Endothelial cell of umbilical vein (primary cell): ENCODE data around the gene CST9L. TPM values are rescaled to one million over a fixed set of nuclear protein-coding genes. Genes with fewer than 3 reads are reported as not detected.

Experiments used
- BruUV-seq: library from RNA; stranded (reverse); fragments of 400-500 nt; replicated peaks from 2 replicates; lab custom pipeline; 2021; lab: Mats Ljungman, UMichigan
- CTCF ChIA-PET: fragments of 300-600, 350-600 bp; sonication (Branson Sonifier 250); formaldehyde crosslinking; loops from one replicate; lab custom pipeline; 2021; ENCODE audit warnings: antibody characterized with exemption, inconsistent platforms; lab: Charles Lee
- POLR2A ChIA-PET: fragments of 300-600, 350-600 bp; sonication (Branson Sonifier 250); formaldehyde crosslinking; loops from one replicate; lab custom pipeline; 2021; ENCODE audit warnings: antibody characterized with exemption, inconsistent platforms; lab: Charles Lee
- DNase-seq: peaks from one replicate; pipeline ENCODE4 v3.0.0-alpha.2; 2011; ENCODE audit warnings: low read depth, low spot score
- FAIRE-seq: peaks from 2 replicates; lab custom pipeline; 2011; peaks lifted over from hg19 to GRCh38; lab: Jason Lieb, UNC
- H2AFZ ChIP-seq: 2 replicates; pipeline ENCODE4 v1.6.0; 2012; ENCODE audit warnings: low read depth, low read length, control low read depth, inconsistent platforms
- H3K27ac ChIP-seq: 2 replicates; pipeline ENCODE4 v1.5.1; 2011; ENCODE audit warnings: low read depth, mild to moderate bottlenecking, control low read depth, low read length, moderate library complexity; ENCODE audit not compliant: insufficient read depth
- H3K27me3 ChIP-seq, 2 experiments: 2 replicates each; pipeline versions ENCODE4 v1.6.0 to v1.6.1; 2011; ENCODE audit warnings: low read length in 2 of 2, mixed read lengths in 1 of 2; ENCODE audit not compliant: control insufficient read depth in 2 of 2, insufficient read depth in 2 of 2
- H3K36me3 ChIP-seq, 2 experiments: 2 replicates in 1 of 2; 3 replicates in 1 of 2; pipeline ENCODE4 v1.5.1; 2011; ENCODE audit warnings: low read length in 2 of 2, mild to moderate bottlenecking in 1 of 2, moderate library complexity in 1 of 2; ENCODE audit not compliant: control insufficient read depth in 2 of 2, insufficient read depth in 2 of 2; ENCODE audit errors: extremely low read depth in 1 of 2
- H3K4me1 ChIP-seq: 3 replicates; pipeline ENCODE4 v1.5.1; 2011; ENCODE audit warnings: mild to moderate bottlenecking, low read length; ENCODE audit not compliant: control insufficient read depth, insufficient read depth; ENCODE audit errors: extremely low read depth
- H3K4me2 ChIP-seq: 2 replicates; pipeline ENCODE4 v1.6.1; 2011; ENCODE audit warnings: low read length, control low read depth, mixed read lengths; ENCODE audit not compliant: insufficient read depth
- H3K4me3 ChIP-seq, 3 experiments: fragments of 200-600 bp in 1 of 3; sonication (generic), shearing (Covaris generic) in 1 of 3; replicated peaks in 1 of 3; 2 replicates each; pipeline ENCODE4 v1.5.1; 2011 to 2016; ENCODE audit warnings: control low read depth in 3 of 3, low read length in 3 of 3, mild to moderate bottlenecking in 2 of 3, inconsistent platforms in 1 of 3, low read depth in 1 of 3, moderate library complexity in 1 of 3; ENCODE audit not compliant: insufficient read depth in 1 of 3
- H3K79me2 ChIP-seq: 2 replicates; pipeline ENCODE4 v1.6.0; 2012; ENCODE audit warnings: low read length, inconsistent platforms; ENCODE audit not compliant: control insufficient read depth, insufficient read depth
- H3K9ac ChIP-seq: replicated peaks from 2 replicates; pipeline ENCODE3; 2011; ENCODE audit warnings: low read length, control low read depth; ENCODE audit not compliant: insufficient read depth; ENCODE audit errors: extremely low read depth
- H3K9me1 ChIP-seq: replicated peaks from 3 replicates; pipeline ENCODE4 v1.6.0; 2011; ENCODE audit warnings: mild to moderate bottlenecking, low read length; ENCODE audit not compliant: control insufficient read depth, insufficient read depth; ENCODE audit errors: extremely low read depth
- H3K9me3 ChIP-seq: replicated peaks from 2 replicates; pipeline ENCODE4 v1.5.1; 2012; ENCODE audit warnings: low read length, inconsistent platforms; ENCODE audit not compliant: control insufficient read depth, insufficient read depth
- H4K20me1 ChIP-seq: replicated peaks from 2 replicates; pipeline ENCODE3; 2011; ENCODE audit warnings: mild to moderate bottlenecking, low read length; ENCODE audit not compliant: control insufficient read depth, insufficient read depth; ENCODE audit errors: extremely low read depth
- EZH2 ChIP-seq: IDR thresholded peaks from 2 replicates; pipeline ENCODE4 v1.6.1; 2012; ENCODE audit warnings: borderline replicate concordance, low read depth, mild to moderate bottlenecking, moderate library complexity, low read length, inconsistent platforms; ENCODE audit not compliant: severe bottlenecking
- GATA2 ChIP-seq: IDR thresholded peaks from 2 replicates; pipeline ENCODE4 v1.7.0; 2011; ENCODE audit warnings: low read depth, mild to moderate bottlenecking, moderate library complexity, mixed read lengths, low read length; ENCODE audit not compliant: insufficient read length, insufficient read depth
- JUN ChIP-seq: IDR thresholded peaks from 2 replicates; pipeline ENCODE4 v1.6.1; 2011; ENCODE audit warnings: borderline replicate concordance, low read depth; ENCODE audit not compliant: insufficient read length, insufficient read depth
- MYC ChIP-seq: IDR thresholded peaks from one replicate; pipeline ENCODE4 v1.6.1; 2011; ENCODE audit warnings: mild to moderate bottlenecking, low read depth, low read length
- POLR2A ChIP-seq: IDR thresholded peaks from 2 replicates; pipeline ENCODE4 v1.6.1; 2012; ENCODE audit warnings: low read depth, mild to moderate bottlenecking, control low read depth, low read length
- POLR2AphosphoS5 ChIP-seq: IDR thresholded peaks from 2 replicates; pipeline ENCODE4 v1.6.1; 2012; ENCODE audit warnings: low read depth, mild to moderate bottlenecking, control low read depth, low read length, moderate library complexity; ENCODE audit not compliant: insufficient read depth
- dilution Hi-C: fragments of 300-500 bp; cut with MboI; formaldehyde crosslinking; loops from one replicate; pipeline ENCODE4 v1.15.0; 2019; ENCODE audit warnings: low sequenced_read_pairs; ENCODE audit not compliant: extremely low pct_ligation_motif_present
- intact Hi-C: fragments of 100-400 bp; cut with micrococcal nuclease; formaldehyde crosslinking; loops from one replicate; pipeline ENCODE4 v1.10.0; 2022
- polyA plus RNA-seq, 4 experiments: library from polyadenylated mRNA; depleted of rRNA in 3 of 4; stranded (reverse) in 3 of 4; unstranded in 1 of 4; fragments of >200 nt; gene quantifications; 2 replicates each; pipeline versions ENCODE4 v1.2.1 to v1.2.3, GENCODE V29; 2011 to 2012; ENCODE audit warnings: missing spikeins in 1 of 4
- total RNA-seq: library from RNA; stranded (reverse); gene quantifications from 2 replicates; pipeline ENCODE4 v1.2.3, GENCODE V29; 2021
- TF ChIP-seq, protein P1 (sequence below), 2 donors: IDR thresholded peaks; 1 replicate in 1 of 2; 2 replicates in 1 of 2; pipeline ENCODE4 v1.5.1; 2011; ENCODE audit warnings: low read length in 2 of 2, mild to moderate bottlenecking in 2 of 2, moderate library complexity in 2 of 2, control low read depth in 1 of 2, inconsistent platforms in 1 of 2, low read depth in 1 of 2; ENCODE audit not compliant: insufficient read depth in 1 of 2; ENCODE audit errors: extremely low read depth in 1 of 2

CST9L gene
- total and polyA plus RNA-seq, 2 donors (not counting 3 experiments of a cell fraction or from before 2014, with no cell fraction given) = not detected

DNA sequence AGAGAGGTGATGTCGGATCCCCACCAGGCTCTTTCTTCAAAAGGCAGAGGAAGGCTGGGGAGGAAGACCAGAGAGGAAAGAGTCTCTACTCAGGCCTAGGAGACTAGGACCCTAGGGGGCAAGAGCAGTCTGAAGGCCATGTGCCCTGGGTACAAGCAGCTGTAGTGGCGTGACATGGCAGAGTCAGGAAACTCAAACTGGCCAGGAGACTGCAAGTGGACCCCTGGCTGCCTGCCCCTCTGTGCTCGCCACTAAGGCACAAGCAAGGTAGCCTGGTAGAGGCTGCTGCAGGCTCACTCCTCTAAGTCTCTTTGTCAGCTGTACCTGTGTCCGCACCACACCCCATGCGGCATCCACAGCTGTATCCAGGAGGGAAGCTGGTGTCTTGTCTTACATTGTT lies 19.9 kb downstream of the CST9L start:
- POLR2A ChIA-PET = no interaction called here
- no peak overlapping the region for H3K27ac ChIP-seq
- no peak for FAIRE-seq
- no peaks in the 10 kb centered on the region for H3K4me1 ChIP-seq
- H3K27me3 ChIP-seq = no peaks in the 10 kb centered on the region
- H3K9me3 ChIP-seq = no peaks in the 10 kb centered on the region
- H3K9ac ChIP-seq = no peak overlapping the region
- CTCF ChIA-PET = no interaction called here
- no peak overlapping the region for H2AFZ ChIP-seq
- intact Hi-C loops = no loop called here
- H3K4me2 ChIP-seq = no peak overlapping the region
- dilution Hi-C loops = no loop called here
- TF ChIP-seq POLR2A (no peak), POLR2AphosphoS5 (no peak), MYC (no peak), EZH2 (no peak), JUN (no peak), GATA2 (no peak)
- TF ChIP-seq, protein P1, sequence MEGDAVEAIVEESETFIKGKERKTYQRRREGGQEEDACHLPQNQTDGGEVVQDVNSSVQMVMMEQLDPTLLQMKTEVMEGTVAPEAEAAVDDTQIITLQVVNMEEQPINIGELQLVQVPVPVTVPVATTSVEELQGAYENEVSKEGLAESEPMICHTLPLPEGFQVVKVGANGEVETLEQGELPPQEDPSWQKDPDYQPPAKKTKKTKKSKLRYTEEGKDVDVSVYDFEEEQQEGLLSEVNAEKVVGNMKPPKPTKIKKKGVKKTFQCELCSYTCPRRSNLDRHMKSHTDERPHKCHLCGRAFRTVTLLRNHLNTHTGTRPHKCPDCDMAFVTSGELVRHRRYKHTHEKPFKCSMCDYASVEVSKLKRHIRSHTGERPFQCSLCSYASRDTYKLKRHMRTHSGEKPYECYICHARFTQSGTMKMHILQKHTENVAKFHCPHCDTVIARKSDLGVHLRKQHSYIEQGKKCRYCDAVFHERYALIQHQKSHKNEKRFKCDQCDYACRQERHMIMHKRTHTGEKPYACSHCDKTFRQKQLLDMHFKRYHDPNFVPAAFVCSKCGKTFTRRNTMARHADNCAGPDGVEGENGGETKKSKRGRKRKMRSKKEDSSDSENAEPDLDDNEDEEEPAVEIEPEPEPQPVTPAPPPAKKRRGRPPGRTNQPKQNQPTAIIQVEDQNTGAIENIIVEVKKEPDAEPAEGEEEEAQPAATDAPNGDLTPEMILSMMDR (IDR thresholded peaks at IDR 0.05; ENCODE audit: extremely low read depth in 1 of 2, insufficient read depth in 1 of 2, low read depth in 1 of 2, low read length in 2 of 2) = no peak
- no peak for DNase-seq
- no peaks in the 10 kb centered on the region for H3K36me3 ChIP-seq
- H3K79me2 ChIP-seq = no peaks in the 10 kb centered on the region
- no TSS peak for BruUV-seq
- H4K20me1 ChIP-seq = no peaks in the 10 kb centered on the region
- no peak overlapping the region for H3K4me3 ChIP-seq
- no peaks in the 10 kb centered on the region for H3K9me1 ChIP-seq

DNA sequence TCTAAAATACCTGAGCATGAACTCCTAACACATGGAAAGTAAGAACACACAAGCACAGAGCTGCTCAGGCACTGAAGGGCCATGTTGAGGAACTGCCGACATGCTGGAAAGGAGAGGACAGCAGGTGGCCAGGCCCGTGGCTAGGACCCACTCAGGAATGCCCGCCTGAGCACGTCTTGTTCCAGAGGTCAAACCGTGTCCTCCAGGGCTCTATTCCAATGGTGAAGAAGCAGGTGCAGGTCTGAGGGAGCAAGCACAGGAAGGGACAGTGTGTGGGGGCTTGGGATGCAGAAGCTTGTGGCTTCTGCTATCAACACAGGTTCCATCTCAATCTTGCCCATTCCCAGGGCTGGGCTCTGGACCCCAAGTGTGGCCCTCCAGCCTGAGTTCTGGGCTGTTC lies 20.7 kb downstream of the CST9L start:
- intact Hi-C loops (no loop called here), dilution Hi-C loops (no loop called here)
- H3K9me3 ChIP-seq = no peaks in the 10 kb centered on the region
- no peak for TF ChIP-seq JUN
- no peak for TF ChIP-seq EZH2
- TF ChIP-seq, protein P1 (IDR thresholded peaks at IDR 0.05; ENCODE audit: extremely low read depth in 1 of 2, insufficient read depth in 1 of 2, low read depth in 1 of 2, low read length in 2 of 2) = no peak
- H3K4me3 ChIP-seq = no peak overlapping the region
- no peak overlapping the region for H3K4me2 ChIP-seq
- FAIRE-seq (no peak), DNase-seq (no peak)
- H3K9me1 ChIP-seq = no peaks in the 10 kb centered on the region
- CTCF ChIA-PET = no interaction called here
- no peaks in the 10 kb centered on the region for H3K27me3 ChIP-seq
- no peak overlapping the region for H3K27ac ChIP-seq
- H4K20me1 ChIP-seq = no peaks in the 10 kb centered on the region
- no peaks in the 10 kb centered on the region for H3K4me1 ChIP-seq
- H3K36me3 ChIP-seq = no peaks in the 10 kb centered on the region
- BruUV-seq = no TSS peak
- H3K9ac ChIP-seq = no peak overlapping the region
- no peaks in the 10 kb centered on the region for H3K79me2 ChIP-seq
- POLR2A ChIA-PET = no interaction called here
- no peak overlapping the region for H2AFZ ChIP-seq
